Activated CD4-positive, alpha-beta T cell treated with anti-CD3 and anti-CD28 coated beads, Interleukin-2, Interleukin-6, amounts not matched to agents 100 ng/mL and 50 ng/mL, durations not matched to agents 16 hours and 8 hours (primary cell): ENCODE results near the gene PRPF31.
"Not testable (repeated sequence)": the region's sequence is repeated elsewhere in the genome, so short reads cannot be mapped to it uniquely, and the experiment has no call there.

ENCODE experiments used
- DNase-seq: peaks from one replicate; pipeline ENCODE4 v3.0.0-alpha.2; 2020

Gene PRPF31

DNA sequence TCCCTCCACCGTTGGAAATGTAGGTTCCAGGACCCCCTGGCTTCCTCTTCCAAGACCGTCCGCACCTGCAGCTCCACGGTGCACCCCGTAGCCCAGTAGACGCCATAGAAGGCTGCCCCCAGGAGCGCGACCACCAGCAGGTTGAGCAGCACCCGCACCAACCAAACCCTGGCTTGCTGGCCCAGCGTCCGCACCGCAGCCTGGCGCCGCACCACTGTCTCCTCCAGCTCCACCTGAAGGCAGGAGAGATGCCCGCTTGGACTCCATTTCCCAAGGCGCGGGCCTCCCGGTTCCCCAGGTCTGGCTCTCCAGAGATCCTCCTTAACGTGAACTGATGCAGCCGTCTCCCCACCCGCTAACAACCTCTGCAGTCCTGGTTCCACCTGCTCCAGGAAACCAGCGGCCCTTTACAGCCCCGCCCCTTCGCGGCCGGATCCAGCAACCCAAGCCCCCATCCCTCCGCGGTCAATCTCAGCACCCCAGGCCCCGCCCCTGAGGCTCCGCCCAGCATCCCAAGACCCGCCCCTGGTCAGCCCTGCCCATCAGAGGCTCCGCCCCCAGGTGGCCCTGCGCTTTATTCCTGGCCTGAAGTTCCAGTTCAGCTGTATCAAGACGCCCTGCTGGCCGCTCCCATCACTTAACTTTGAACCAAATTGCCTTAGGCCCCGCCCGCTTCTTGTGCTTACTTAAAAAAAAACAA lies 49.0 kb downstream of the PRPF31 start:
- peak; percentile 88 for DNase-seq

DNA sequence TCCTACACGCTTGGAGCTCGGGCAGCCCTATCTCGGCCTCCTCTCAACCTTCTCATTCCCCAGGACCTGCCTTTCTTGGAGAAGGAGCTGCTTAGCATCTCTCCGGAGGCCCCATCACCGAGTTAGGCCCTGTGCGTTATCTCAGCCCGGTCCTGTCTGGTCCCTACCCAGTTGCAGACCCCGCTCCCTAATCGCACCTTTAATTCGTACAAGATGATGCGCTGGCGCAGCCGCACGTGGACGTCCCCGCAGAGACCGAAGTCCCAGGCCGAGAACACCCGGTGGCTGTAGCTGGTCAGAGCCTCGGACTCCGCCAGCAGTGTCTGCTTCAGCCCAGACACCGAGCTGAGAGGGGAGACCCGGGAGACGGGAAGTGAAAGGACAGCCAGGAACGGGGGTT lies 49.7 kb downstream of the PRPF31 start:
- no peak for DNase-seq

DNA sequence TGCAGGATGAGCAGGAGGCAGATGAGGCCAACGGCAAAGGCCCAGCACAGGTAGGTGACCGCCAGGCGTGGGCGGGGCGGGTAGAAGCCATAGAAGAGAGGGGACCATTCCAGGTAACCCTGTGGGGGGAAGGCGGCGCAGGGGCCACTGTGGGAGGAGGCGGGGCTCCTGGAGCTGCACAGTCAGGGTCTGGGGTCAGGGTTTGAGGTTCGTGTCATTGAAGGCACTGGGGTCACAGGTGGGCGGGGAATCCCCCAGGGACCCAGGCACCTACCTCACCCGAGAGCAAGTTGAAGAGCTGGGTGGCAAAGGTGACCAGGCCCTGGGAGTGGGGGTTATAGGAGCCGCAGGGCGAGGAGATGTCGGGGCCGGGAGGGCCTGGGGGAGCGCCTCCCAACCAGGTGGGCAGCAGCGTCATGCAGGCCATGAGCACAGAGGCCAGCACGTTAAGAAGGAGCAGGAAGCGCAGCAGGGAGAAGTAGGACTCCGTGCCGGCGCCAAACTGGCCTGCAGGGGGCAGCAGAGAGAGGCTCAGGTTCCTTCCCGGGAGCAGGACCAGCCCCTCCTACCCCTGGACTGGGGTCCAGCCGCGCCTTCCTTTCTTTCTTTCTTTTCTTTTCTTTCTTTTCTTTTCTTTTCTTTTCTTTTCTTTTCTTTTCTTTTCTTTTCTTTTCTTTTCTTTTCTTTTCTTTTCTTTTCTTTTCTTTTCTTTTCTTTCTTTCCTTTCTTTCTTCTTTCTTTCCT lies 52.8 kb downstream of the PRPF31 start:
- peak; percentile 92 for DNase-seq

DNA sequence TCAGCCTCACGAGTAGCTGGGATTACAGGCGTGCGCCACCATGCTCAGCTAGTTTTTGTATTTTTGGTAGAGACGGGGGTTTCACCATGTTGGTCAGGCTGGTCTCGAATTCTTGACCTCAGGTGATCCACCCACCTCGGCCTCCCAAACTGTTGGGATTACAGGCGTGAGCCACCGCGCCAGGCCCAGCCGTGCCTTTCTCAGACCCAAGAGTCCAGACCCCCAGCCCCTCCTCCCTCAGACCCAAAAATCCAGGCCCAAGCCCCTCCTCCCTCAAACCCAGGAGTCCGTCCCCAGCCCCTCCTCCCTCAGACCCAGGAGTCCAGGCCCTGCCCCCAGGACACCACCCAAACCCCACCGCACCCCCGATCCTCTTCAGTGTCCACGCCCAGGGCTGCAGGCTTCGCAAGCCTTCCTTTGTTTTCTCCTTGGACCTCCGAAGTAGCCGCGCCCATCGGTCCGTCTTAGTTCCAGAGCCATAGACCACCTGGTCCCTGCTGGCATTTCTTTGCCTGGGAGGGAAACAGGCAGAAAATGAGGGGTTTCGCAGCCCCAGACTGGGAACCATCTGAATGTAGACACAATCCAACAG lies 53.7 kb downstream of the PRPF31 start:
- no peak for DNase-seq

DNA sequence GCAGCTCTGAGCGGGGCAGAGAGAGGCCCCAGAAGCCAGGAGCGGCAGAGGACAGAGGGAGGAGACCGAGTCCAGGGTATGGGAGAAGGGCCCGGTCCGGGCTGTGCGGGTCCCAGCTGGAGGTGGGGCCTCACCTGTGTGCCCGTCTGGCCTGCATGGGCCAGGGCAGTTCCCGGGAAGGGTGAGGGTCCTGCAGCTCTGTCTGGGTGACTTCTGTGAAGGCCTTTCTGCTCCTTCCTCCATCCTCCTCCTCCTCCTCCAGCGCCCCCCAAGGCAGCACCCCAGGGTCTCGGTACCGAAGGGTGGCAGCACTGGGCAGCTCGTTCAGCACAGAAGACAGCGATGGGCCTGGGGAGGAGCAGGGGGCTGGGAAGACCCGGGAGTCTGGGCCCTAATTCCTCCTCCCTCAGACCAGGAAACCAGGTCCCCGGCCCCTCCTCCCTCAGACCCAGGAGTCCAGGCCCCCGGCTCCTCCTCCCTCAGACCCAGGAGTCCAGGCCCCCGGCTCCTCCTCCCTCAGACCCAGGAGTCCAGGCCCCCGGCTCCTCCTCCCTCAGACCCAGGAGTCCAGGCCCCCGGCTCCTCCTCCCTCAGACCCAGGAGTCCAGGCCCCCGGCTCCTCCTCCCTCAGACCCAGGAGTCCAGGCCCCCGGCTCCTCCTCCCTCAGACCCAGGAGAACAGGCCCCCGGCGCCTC lies 56.3 kb downstream of the PRPF31 start:
- not testable (repeated sequence) for DNase-seq

DNA sequence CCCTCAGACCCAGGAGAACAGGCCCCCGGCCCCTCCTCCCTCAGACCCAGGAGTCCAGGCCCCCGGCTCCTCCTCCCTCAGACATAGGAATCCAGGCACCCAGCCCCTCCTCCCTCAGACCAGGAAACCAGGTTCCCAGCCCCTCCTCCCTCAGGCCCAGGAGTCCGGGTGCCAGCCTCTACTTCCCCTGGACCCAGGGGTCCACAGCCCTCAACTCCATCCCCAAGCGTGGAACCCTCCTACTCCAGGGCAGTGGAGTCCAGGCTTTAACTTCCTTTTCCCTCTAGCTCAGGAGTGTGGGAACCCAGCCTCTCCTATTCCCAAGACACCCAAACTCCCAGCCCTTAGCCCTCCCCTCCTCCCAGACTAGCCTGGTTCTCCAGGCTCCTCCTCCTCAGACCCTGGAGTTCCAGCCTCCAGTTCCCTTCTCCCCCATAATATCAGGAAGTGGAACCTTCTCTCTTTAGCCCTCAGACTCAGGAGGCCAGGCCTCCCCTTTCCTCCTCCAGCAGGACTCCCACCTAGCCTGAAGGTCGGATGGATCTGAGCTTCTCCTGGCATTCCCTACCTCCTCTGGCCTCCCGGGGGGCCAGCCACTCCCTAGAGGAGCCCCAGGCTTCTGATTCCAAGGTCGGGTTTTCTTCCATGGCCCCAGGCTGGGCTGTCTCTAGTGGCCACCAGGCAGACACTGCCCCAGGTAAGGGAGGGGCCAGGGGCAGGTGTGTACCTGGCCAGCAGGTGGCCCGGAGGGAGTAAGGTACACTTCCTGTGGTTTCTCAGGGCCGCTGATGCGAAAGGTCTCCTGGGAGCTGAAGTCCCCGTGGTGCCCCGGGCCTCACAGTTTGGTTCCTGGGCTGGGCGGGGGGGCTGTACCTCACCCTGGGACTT lies 57.2 kb downstream of the PRPF31 start, which contains the start of gene TMC4:
Gene TMC4, minus strand, starts transcription at position 690 of the 888 bp plus-strand sequence. Its CDS starts 43 bp downstream, at position 647.
- no peak for DNase-seq

DNA sequence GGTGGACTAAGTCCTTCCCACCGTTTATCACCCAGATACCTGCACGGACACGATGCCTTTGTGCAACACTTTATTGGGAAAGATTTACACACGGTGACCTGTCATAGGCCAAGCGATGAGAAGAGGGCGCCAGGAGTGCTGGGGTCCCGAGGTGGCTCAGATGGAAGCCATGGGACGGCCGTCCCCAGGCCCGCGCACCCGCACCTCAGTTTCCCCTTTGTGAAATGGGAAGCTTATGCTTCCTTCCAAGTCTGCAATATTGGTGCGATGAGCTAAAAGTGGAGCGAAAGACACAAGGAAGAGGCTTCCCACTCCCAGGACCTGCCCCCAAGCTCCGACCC lies 57.8 kb downstream of the PRPF31 start:
- no peak for DNase-seq

DNA sequence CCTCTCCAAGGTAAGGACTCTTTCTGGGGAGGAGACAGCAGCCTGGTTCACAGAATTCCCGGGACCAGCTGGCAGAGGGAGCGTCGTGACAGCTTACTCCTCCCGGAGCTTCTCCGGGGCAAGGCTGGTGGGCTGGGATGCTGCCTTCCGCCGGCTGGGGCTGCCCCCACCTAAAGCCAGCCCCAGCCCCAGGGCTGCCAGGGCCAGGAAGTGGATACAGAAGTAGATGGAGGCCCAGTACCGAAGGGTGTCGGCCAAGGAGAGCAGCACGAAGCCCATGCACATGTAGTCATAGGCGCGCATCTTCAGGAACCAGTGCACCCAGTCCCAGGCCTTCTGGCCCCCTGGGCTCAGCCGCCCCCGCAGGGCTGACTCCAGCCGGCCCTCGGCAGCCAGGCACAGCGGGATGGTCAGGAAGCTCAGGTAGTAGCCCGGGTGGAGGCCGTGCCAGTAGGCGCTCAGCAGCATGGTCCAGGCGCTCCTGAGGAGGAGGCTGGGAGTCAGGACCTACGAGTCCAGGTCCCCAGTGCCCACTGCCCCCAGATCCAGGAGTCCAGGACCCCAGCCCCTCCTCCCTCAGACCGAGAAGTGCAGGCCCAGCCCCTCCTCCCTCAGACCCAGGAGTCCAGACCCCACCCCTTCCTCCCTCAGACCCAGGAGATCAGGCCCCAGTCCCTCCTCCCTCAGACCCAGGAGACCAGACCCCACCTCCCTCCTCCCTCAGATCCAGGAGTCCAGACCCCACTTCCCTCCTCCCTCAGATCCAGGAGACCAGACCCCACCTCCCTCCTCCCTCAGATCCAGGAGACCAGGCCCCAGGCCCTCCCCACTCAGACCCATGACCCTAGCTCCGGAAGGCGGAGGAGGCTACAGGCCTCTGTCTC lies 58.6 kb downstream of the PRPF31 start:
- DNase-seq = no peak

DNA sequence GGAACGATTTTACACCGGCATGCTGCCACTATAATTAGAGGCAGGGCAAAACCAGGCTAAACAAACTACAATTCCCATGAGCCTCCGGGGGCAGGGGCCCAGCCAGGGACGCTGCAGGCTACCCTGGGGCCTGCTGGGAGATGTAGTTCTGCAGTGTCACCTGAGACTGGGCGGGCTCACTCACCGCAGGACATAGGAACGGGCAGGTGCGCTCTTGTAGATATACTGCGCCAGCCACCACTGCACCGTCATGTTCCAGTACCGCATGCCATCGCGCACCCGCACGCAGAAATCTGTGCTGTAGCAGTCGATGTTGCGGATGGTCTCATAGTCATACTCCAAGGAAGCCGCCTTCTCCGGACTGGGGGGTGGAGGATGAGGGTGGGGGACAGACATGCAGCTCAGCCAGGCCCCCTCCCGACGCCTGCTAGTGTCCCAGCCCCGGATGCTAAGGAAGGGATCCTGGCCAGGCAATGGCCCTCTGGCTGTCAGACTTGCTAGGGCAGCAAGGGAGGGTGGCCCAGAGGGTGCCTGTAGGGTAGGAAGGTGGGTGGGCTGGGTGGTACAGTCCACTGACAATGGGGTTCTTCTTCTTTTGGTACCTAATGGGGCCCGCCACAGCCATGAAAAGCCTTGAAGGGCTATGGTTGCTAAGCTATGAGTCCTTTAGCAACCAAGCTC lies 63.2 kb downstream of the PRPF31 start:
- DNase-seq = peak; percentile 50

DNA sequence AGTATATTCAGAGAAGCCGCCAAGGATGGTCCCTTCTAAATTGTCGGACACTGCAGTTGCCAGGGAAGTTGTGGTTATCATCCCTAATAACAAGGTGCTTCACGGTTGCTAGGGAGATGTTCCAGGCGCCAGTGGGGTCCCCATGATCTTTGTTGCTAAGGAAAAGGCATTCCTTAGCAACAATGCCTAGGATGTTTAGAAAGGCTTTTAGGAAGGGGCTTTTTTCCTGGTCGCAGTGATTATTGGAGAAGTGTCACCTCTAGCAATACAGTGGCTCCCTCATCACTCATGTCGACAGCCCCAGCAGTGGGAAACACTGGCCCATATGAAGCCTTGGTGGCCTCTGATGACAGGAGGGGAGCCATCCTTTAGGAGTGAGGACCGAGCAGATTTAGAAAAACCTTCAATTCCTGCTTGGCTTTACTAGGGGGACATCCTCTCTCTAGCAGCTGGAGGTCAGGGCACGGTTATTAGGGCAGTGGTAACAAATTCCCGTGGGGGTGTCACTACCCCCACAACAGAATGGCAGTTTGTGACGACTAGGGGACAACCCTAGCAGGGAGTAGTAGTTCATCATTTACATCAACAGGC lies 63.8 kb downstream of the PRPF31 start:
- no peak for DNase-seq

DNA sequence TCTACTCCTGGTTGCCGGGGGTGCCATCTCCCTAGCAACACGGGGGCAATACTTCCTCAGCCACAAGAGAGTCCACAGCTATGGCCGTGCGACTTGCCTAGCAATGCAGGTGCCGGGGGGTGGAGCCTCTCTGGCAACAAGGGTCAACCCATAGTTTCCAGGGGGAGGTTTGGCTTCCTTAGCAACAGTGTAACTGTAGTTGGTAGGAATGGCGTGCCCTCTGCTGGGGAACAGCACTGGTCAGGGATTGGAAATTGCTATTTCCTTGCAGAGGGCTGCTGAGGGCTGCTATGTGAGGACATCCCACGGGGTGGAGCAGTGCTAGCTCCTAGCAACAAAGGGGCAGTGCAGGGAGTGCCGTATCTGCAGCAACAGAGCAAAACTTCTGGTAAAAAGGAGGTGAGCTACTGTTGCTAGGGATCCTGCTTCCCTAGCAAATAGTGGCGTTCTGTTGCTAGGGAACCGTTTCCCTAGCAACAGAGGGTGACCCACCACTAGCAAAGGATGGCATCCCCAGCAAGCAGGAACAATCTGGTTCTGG lies 64.4 kb downstream of the PRPF31 start:
- DNase-seq = no peak

DNA sequence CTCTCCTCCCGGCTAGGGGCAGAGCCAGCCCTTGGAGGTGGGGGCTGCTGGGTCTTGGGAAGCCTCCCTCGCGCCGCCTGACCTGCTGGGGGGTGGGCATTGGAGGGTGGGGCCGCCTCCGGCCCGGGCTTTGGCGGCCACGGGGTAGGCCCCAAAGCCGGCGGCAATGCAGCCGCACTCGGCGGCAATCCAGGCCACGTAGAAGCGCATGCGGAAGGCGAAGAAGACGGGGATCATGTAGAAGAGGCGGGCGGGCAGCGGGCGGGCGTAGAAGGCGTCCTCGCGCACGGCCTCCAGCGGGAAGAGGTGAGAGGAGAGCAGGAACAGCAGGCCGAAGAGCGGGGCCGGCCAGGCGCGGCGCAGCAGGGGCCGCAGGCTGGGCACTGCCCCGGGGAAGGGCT lies 65.1 kb downstream of the PRPF31 start:
- DNase-seq = no peak
